B cell (primary cell): ENCODE data around the gene PRKN. TPM values are rescaled to one million over a fixed set of nuclear protein-coding genes. Genes with fewer than 3 reads are reported as not detected.

Experiments used
- ATAC-seq: fragments of 200-7000 bp; cut with Tn5 transposase; one replicate; pipeline ENCODE4 v1.10.0; 2021; ENCODE audit warnings: low read depth, mild to moderate bottlenecking, moderate number of reproducible peaks, moderate library complexity
- CTCF ChIA-PET: fragments of 350-600 bp; sonication (Branson Sonifier 250); formaldehyde crosslinking; loops from one replicate; lab custom pipeline; 2021; ENCODE audit warnings: antibody characterized with exemption, inconsistent platforms; lab: Charles Lee
- POLR2A ChIA-PET: fragments of 350-600 bp; sonication (Branson Sonifier 250); formaldehyde crosslinking; loops from one replicate; lab custom pipeline; 2021; ENCODE audit warnings: antibody characterized with exemption; lab: Charles Lee
- DNase-seq: peaks from one replicate; pipeline ENCODE4 v3.0.0; 2013
- H2AFZ ChIP-seq: 2 replicates; pipeline ENCODE4 v1.6.1; 2012; ENCODE audit warnings: mild to moderate bottlenecking, low read depth, low read length; ENCODE audit not compliant: insufficient read depth, poor library complexity, severe bottlenecking
- H3K27ac ChIP-seq, 2 donors: 1 replicate in 1 of 2; 2 replicates in 1 of 2; pipeline ENCODE4 v1.5.1; 2012 to 2013; ENCODE audit warnings: low read length in 2 of 2, mild to moderate bottlenecking in 2 of 2, moderate library complexity in 1 of 2
- H3K27me3 ChIP-seq, 4 experiments: fragments of 200-600 bp in 1 of 4; sonication (generic) in 1 of 4; replicated peaks in 1 of 4; 1 replicate in 2 of 4; 2 replicates in 2 of 4; pipeline versions ENCODE4 v1.6.1 to v1.7.0; 2013 to 2016; ENCODE audit warnings: low read length in 3 of 4, mild to moderate bottlenecking in 2 of 4, mixed read lengths in 1 of 4, moderate library complexity in 1 of 4; ENCODE audit not compliant: insufficient read depth in 4 of 4, control insufficient read depth in 3 of 4; ENCODE audit errors: control extremely low read depth in 1 of 4
- H3K36me3 ChIP-seq, 2 experiments: replicated peaks in 1 of 2; 1 replicate in 1 of 2; 2 replicates in 1 of 2; pipeline versions ENCODE4 v1.6.1 to v1.7.1; 2013; ENCODE audit warnings: low read length in 1 of 2; ENCODE audit not compliant: insufficient read depth in 2 of 2, control insufficient read depth in 1 of 2; ENCODE audit errors: control extremely low read depth in 1 of 2, extremely low read depth in 1 of 2
- H3K4me1 ChIP-seq, 2 donors: fragments of 200-600 bp in 1 of 2; sonication (generic) in 1 of 2; 1 replicate in 1 of 2; 2 replicates in 1 of 2; pipeline versions ENCODE4 v1.5.1 to v1.6.1; 2013 to 2017; ENCODE audit warnings: low read length in 2 of 2; ENCODE audit not compliant: control insufficient read depth in 2 of 2, insufficient read depth in 2 of 2
- H3K4me2 ChIP-seq: replicated peaks from 2 replicates; pipeline ENCODE3; 2012; ENCODE audit warnings: mild to moderate bottlenecking, low read depth, low read length; ENCODE audit not compliant: poor library complexity, severe bottlenecking
- H3K4me3 ChIP-seq, 5 experiments: fragments of 200-600 bp in 1 of 5; sonication (generic) in 1 of 5; 1 replicate in 3 of 5; 2 replicates in 2 of 5; pipeline versions ENCODE4 v1.5.1 to v1.7.0; 2011 to 2016; ENCODE audit warnings: low read length in 4 of 5, mild to moderate bottlenecking in 4 of 5, low read depth in 2 of 5, control low read depth in 1 of 5, moderate library complexity in 1 of 5; ENCODE audit not compliant: insufficient read depth in 1 of 5; ENCODE audit errors: control extremely low read depth in 1 of 5, extremely low read depth in 1 of 5
- H3K79me2 ChIP-seq: fragments of 200-600 bp; sonication (generic); one replicate; pipeline ENCODE4 v1.6.0; 2016; ENCODE audit warnings: low read length; ENCODE audit not compliant: control insufficient read depth, insufficient read depth
- H3K9ac ChIP-seq: fragments of 200-600 bp; sonication (generic); 2 replicates; pipeline ENCODE4 v1.6.1; 2017; ENCODE audit warnings: mild to moderate bottlenecking, low read length, moderate library complexity
- H3K9me3 ChIP-seq, 3 donors: one replicate each; pipeline versions ENCODE4 v1.6.1 to v1.7.1; 2013; ENCODE audit warnings: low read length in 2 of 3; ENCODE audit not compliant: control insufficient read depth in 2 of 3, insufficient read depth in 1 of 3; ENCODE audit errors: control extremely low read depth in 1 of 3
- H4K20me1 ChIP-seq: 2 replicates; pipeline ENCODE4 v1.6.0; 2012; ENCODE audit warnings: mild to moderate bottlenecking, low read length; ENCODE audit not compliant: insufficient read depth, control insufficient read depth, poor library complexity, severe bottlenecking
- H3K27ac Mint-ChIP-seq: one replicate; pipeline ENCODE4 v1.8.0; 2021; ENCODE audit warnings: mixed read lengths
- H3K27me3 Mint-ChIP-seq: one replicate; pipeline ENCODE4 v1.8.0; 2021; ENCODE audit warnings: mixed read lengths
- H3K4me1 Mint-ChIP-seq: one replicate; pipeline ENCODE4 v1.8.0; 2021; ENCODE audit warnings: mixed read lengths
- H3K4me3 Mint-ChIP-seq: one replicate; pipeline ENCODE4 v1.8.0; 2021; ENCODE audit warnings: mixed read lengths
- H3K9me3 Mint-ChIP-seq: one replicate; pipeline ENCODE4 v1.8.0; 2022; ENCODE audit warnings: mixed read lengths; ENCODE audit not compliant: insufficient read depth
- CTCF ChIP-seq: fragments of 200-600 bp; IDR thresholded peaks from one replicate; pipeline ENCODE4 v1.8.0; 2022; ENCODE audit warnings: antibody characterized with exemption, mild to moderate bottlenecking
- EZH2 ChIP-seq: IDR thresholded peaks from 2 replicates; pipeline ENCODE4 v1.6.1; 2012; ENCODE audit warnings: borderline replicate concordance, low read depth, mild to moderate bottlenecking, moderate library complexity, low read length; ENCODE audit not compliant: insufficient read depth, poor library complexity, severe bottlenecking
- WGBS: methylation state at CpG from one replicate; pipeline ENCODE4 v1.1.5; 2013; ENCODE audit warnings: missing lambda C conversion rate; ENCODE audit not compliant: insufficient coverage; 5-methylcytosine and 5-hydroxymethylcytosine counted together
- intact Hi-C: fragments of 100-400 bp; cut with micrococcal nuclease; formaldehyde crosslinking; loops from one replicate; pipeline ENCODE4 v1.10.0; 2022
- polyA plus RNA-seq: library from polyadenylated mRNA; depleted of rRNA; stranded (reverse); fragments of >200 nt; gene quantifications from 2 replicates; pipeline ENCODE4 v1.2.3, GENCODE V29; 2012
- total RNA-seq, 2 donors: library from RNA; stranded (reverse); fragments of 120-200 nt in 1 of 2; gene quantifications; 1 replicate in 1 of 2; 2 replicates in 1 of 2; pipeline versions ENCODE4 v1.2.3 to v1.2.4, GENCODE V29; 2013 to 2022

Gene PRKN
- total and polyA plus RNA-seq, 2 donors (not counting 1 experiment from before 2014, with no cell fraction given): 1.6 to 6.2 TPM

- TF ChIP-seq CTCF (no peak), EZH2 (no peak)
- no peaks in the 10 kb centered on the region for H3K27me3 ChIP-seq
- DNase-seq: no peak
- POLR2A ChIA-PET: no interaction called here
- peaks cover 0 to 6% (median 0%) of the 10 kb centered on the region in 3 donors for H3K9me3 ChIP-seq
- H3K27ac ChIP-seq: no peak overlapping the region
- H4K20me1 ChIP-seq: no peaks in the 10 kb centered on the region
- no peak overlapping the region for H3K4me3 ChIP-seq
- H3K27ac Mint-ChIP-seq: no peak overlapping the region
- H3K9me3 Mint-ChIP-seq: no peaks in the 10 kb centered on the region
- no peaks in the 10 kb centered on the region for H3K4me1 Mint-ChIP-seq
- CTCF ChIA-PET: interaction anchor here (2.5 kb wide), 1 partner anchor 17 kb away, joined by 8 read pairs; no protein-coding TSS in a partner anchor
- no peak overlapping the region for H2AFZ ChIP-seq
- intact Hi-C loops: no loop called here
- 100% methylated on average over 3 of the region's 8 CpGs for WGBS
- H3K79me2 ChIP-seq: no peaks in the 10 kb centered on the region
- no peak for ATAC-seq
- no peaks in the 10 kb centered on the region for H3K4me1 ChIP-seq
- H3K9ac ChIP-seq: no peak overlapping the region
- no peak overlapping the region for H3K4me3 Mint-ChIP-seq
- no peak overlapping the region for H3K4me2 ChIP-seq
- no peaks in the 10 kb centered on the region for H3K36me3 ChIP-seq
- peaks cover 22% of the 10 kb centered on the region for H3K27me3 Mint-ChIP-seq
Measured at GRCh38 chr6:161401587-161402309, 1325.8 kb downstream of the PRKN start.

GRCh38 chr6:161400671-161401070 lies 1326.9 kb downstream of the PRKN start:
- H3K4me2 ChIP-seq: no peak overlapping the region
- Mint-ChIP-seq H3K4me1 (no peaks in the 10 kb centered on the region), H3K27me3 (peaks cover 22% of the 10 kb centered on the region), H3K27ac (no peak overlapping the region), H3K9me3 (no peaks in the 10 kb centered on the region), H3K4me3 (no peak overlapping the region)
- no peaks in the 10 kb centered on the region for H4K20me1 ChIP-seq
- DNase-seq (no peak), ATAC-seq (no peak)
- H3K9me3 ChIP-seq: peaks cover 0 to 6% (median 0%) of the 10 kb centered on the region in 3 donors
- H3K4me3 ChIP-seq: no peak overlapping the region
- 89% methylated on average over 4 of the region's 5 CpGs for whole genome bisulfite sequencing
- no peak overlapping the region for H3K27ac ChIP-seq
- H3K27me3 ChIP-seq: no peaks in the 10 kb centered on the region
- ChIA-PET POLR2A (no interaction called here), CTCF (interaction anchor here (2.5 kb wide), 1 partner anchor 18 kb away, joined by 8 read pairs; no protein-coding TSS in a partner anchor)
- H2AFZ ChIP-seq: no peak overlapping the region
- no peaks in the 10 kb centered on the region for H3K36me3 ChIP-seq
- no peaks in the 10 kb centered on the region for H3K4me1 ChIP-seq
- no peak for TF ChIP-seq EZH2
- no peak for TF ChIP-seq CTCF
- intact Hi-C loops: no loop called here
- no peak overlapping the region for H3K9ac ChIP-seq
- H3K79me2 ChIP-seq: no peaks in the 10 kb centered on the region
